Cerebellar nuclear complex (tissue), 1 donor: ENCODE results near the gene DOCK1.

Source experiments
- DNase-seq, 2 experiments: peaks; one replicate each; lab custom pipeline; 2025; lab: John Stamatoyannopoulos, UW

Gene DOCK1

GRCh38 chr10:127036987-127037386, 131.8 kb downstream of the DOCK1 start:
- DNase-seq: no peak

GRCh38 chr10:127039435-127039834, 134.2 kb downstream of the DOCK1 start:
- DNase-seq: no peak

GRCh38 chr10:127040756-127041155, 135.5 kb downstream of the DOCK1 start:
- no peak for DNase-seq

- no peak for DNase-seq
Observed at GRCh38 chr10:127041552-127041951, 136.3 kb downstream of the DOCK1 start.

GRCh38 chr10:127043301-127043700, 138.1 kb downstream of the DOCK1 start:
- no peak for DNase-seq

- DNase-seq: no peak
Observed at GRCh38 chr10:127044186-127044585, 139.0 kb downstream of the DOCK1 start.

GRCh38 chr10:127046975-127047877, 142.0 kb downstream of the DOCK1 start:
- no peak for DNase-seq

GRCh38 chr10:127047878-127048238, 142.6 kb downstream of the DOCK1 start:
- DNase-seq: no peak

- no peak for DNase-seq
Observed at GRCh38 chr10:127048630-127049029, 143.4 kb downstream of the DOCK1 start.

- no peak for DNase-seq
Observed at GRCh38 chr10:127052001-127052400, 146.8 kb downstream of the DOCK1 start.

- DNase-seq: no peak
Observed at GRCh38 chr10:127055263-127055662, 150.0 kb downstream of the DOCK1 start.

- DNase-seq: no peak
Observed at GRCh38 chr10:127059314-127059713, 154.1 kb downstream of the DOCK1 start.

- DNase-seq: no peak
Observed at GRCh38 chr10:127063762-127064161, 158.5 kb downstream of the DOCK1 start.

GRCh38 chr10:127064474-127064873, 159.2 kb downstream of the DOCK1 start:
- no peak for DNase-seq

- no peak for DNase-seq
Observed at GRCh38 chr10:127067542-127068194, 162.4 kb downstream of the DOCK1 start.

GRCh38 chr10:127068485-127068884, 163.3 kb downstream of the DOCK1 start:
- no peak for DNase-seq

GRCh38 chr10:127069436-127069835, 164.2 kb downstream of the DOCK1 start:
- no peak for DNase-seq

- DNase-seq: no peak
Observed at GRCh38 chr10:127071126-127071525, 165.9 kb downstream of the DOCK1 start.

- no peak for DNase-seq
Observed at GRCh38 chr10:127073666-127074065, 168.4 kb downstream of the DOCK1 start.

GRCh38 chr10:127079392-127079791, 174.2 kb downstream of the DOCK1 start:
- DNase-seq: no peak

- DNase-seq: no peak
Observed at GRCh38 chr10:127080317-127080716, 175.1 kb downstream of the DOCK1 start.

GRCh38 chr10:127081851-127082345, 176.7 kb downstream of the DOCK1 start:
- DNase-seq: no peak

GRCh38 chr10:127082651-127083050, 177.4 kb downstream of the DOCK1 start:
- no peak for DNase-seq
